ENCODE data around the gene DEPDC5. TPM values are rescaled to one million over a fixed set of nuclear protein-coding genes. Genes with fewer than 3 reads are reported as not detected.

DEPDC5 gene
- total RNA-seq, 1 donor from 2014 or later, result 39.5 TPM

DNA sequence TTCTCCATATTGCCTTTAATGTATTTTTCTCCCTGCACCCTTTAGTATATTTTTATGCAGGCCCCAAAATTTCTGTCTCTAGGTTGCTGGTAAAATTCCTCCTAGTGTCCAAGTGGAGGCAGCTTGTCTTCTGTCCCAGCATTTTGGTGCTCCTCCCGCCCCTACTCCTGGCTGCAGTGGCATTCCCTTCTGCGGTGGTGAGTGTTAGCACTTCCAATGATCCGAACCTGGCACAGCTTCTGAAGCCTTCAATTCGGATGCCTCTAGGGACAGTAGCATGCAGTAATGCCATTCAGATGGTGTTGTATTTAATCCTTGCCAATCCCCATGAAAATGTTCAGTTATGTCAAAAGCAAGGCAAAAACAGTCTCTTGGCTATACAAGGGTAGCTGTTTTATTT, 196.4 kb downstream of the DEPDC5 start:
- Mint-ChIP-seq H3K27me3 (ENCODE audit: low read depth) (no peaks in the 10 kb centered on the region), H3K4me3 (peak overlapping the region; percentile 56), H3K36me3 (ENCODE audit: low read depth) (peaks cover 14% of the 10 kb centered on the region), H3K4me1 (peaks cover 36% of the 10 kb centered on the region), H3K27ac (ENCODE audit: unreplicated experiment) (no peak overlapping the region), H3K9me3 (no peaks in the 10 kb centered on the region)
- TF ChIP-seq, protein P1, sequence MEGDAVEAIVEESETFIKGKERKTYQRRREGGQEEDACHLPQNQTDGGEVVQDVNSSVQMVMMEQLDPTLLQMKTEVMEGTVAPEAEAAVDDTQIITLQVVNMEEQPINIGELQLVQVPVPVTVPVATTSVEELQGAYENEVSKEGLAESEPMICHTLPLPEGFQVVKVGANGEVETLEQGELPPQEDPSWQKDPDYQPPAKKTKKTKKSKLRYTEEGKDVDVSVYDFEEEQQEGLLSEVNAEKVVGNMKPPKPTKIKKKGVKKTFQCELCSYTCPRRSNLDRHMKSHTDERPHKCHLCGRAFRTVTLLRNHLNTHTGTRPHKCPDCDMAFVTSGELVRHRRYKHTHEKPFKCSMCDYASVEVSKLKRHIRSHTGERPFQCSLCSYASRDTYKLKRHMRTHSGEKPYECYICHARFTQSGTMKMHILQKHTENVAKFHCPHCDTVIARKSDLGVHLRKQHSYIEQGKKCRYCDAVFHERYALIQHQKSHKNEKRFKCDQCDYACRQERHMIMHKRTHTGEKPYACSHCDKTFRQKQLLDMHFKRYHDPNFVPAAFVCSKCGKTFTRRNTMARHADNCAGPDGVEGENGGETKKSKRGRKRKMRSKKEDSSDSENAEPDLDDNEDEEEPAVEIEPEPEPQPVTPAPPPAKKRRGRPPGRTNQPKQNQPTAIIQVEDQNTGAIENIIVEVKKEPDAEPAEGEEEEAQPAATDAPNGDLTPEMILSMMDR (conservative IDR thresholded peaks at IDR 0.05), result no peak
- no peak for DNase-seq (ENCODE audit: low read depth, low spot score)

DNA sequence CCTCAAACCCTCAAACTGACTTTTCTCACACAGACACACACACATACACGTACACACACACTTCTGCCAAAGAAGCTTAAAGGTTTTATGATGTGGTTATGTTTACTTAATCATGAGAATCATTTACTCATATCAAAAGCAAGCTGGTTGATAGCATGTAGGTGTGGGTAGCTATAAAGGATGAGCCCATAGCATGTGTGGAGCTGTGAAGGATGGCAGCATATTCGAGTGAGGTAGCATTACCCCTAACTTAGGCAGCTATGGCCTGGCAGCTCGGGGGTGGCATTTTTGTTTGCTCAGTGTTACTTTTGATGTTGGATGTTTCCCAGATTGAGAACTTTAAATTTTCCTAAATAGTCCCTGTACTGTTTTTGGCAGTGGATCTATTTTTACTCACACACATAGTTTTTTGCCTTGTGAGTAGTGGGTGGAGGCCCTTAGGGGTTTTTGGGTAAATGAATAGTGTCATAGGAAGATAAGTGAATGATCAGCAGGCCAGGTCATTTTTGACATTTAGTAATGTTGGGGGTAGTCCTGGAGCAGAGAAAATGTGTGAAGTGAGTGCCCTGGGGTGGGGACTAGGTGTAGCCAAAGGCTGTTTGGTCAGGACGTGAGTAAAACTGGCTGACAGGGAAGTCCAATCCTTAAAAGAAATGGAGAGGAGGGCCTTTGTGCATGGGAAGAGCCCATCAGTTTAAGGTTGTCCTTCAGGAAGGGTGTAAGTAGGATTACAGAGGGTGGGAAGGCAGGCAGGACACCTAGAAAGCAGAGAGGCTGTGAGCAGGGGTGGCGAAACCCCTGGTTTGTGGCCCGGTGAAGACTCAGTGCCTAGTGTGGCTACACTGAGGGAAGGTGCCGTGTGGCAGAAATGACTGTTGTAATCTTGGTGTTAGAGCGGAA, 197.6 kb downstream of the DEPDC5 start:
- H3K9me3 Mint-ChIP-seq, result no peaks in the 10 kb centered on the region
- TF ChIP-seq, protein P1 (conservative IDR thresholded peaks at IDR 0.05), result no peak
- no peaks in the 10 kb centered on the region for H3K27me3 Mint-ChIP-seq (ENCODE audit: low read depth)
- H3K4me3 Mint-ChIP-seq, result no peak overlapping the region
- H3K27ac Mint-ChIP-seq (ENCODE audit: unreplicated experiment), result no peak overlapping the region
- H3K36me3 Mint-ChIP-seq (ENCODE audit: low read depth), result peaks cover 22% of the 10 kb centered on the region
- peaks cover 36% of the 10 kb centered on the region for H3K4me1 Mint-ChIP-seq
- DNase-seq (ENCODE audit: low read depth, low spot score), result no peak

DNA sequence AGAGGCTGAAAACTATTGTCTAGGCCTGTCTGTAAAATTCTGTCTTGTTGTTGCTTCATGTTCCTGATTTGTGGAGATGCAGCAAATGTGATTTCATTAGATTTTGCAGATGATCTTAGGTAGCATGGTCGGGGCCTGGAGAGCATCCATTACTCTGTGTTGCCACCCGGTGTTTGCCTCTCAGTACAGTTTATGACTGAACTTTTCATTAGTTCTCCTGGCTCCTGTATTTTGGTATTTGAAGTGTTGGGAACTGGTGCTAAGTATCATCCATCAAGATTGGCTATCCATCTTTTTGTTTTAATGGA, 198.2 kb downstream of the DEPDC5 start:
- Mint-ChIP-seq H3K4me1 (peaks cover 34% of the 10 kb centered on the region), H3K4me3 (no peak overlapping the region), H3K27me3 (ENCODE audit: low read depth) (no peaks in the 10 kb centered on the region), H3K36me3 (ENCODE audit: low read depth) (peaks cover 26% of the 10 kb centered on the region), H3K9me3 (no peaks in the 10 kb centered on the region), H3K27ac (ENCODE audit: unreplicated experiment) (no peak overlapping the region)
- no peak for DNase-seq (ENCODE audit: low read depth, low spot score)
- TF ChIP-seq, protein P1 (conservative IDR thresholded peaks at IDR 0.05), result no peak

DNA sequence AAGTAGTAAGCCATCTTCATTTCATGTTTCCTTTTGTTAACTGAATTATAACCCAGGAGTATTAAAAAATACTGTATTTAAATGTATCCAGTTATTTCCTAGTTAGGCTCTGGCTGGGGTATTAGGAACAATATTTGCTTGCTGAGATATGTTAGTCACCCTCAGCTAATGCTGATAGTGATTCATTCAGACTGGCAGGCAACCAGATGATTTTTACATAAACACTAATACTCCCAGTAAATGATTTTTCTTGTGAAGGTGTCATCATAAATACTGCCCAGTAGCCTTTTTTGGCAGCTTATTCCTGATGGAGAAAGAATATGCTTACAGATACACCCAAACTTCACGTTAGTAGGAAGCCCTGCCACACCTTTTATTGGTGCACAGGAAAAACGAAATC, 198.7 kb downstream of the DEPDC5 start:
- TF ChIP-seq, protein P1 (conservative IDR thresholded peaks at IDR 0.05), result no peak
- Mint-ChIP-seq H3K36me3 (ENCODE audit: low read depth) (peaks cover 24% of the 10 kb centered on the region), H3K4me1 (peaks cover 30% of the 10 kb centered on the region), H3K9me3 (no peaks in the 10 kb centered on the region), H3K4me3 (no peak overlapping the region), H3K27me3 (ENCODE audit: low read depth) (no peaks in the 10 kb centered on the region), H3K27ac (ENCODE audit: unreplicated experiment) (no peak overlapping the region)
- no peak for DNase-seq (ENCODE audit: low read depth, low spot score)

- H3K4me3 Mint-ChIP-seq, result no peak overlapping the region
- H3K27ac Mint-ChIP-seq (ENCODE audit: unreplicated experiment), result no peak overlapping the region
- DNase-seq (ENCODE audit: low read depth, low spot score), result no peak
- TF ChIP-seq, protein P1 (conservative IDR thresholded peaks at IDR 0.05), result no peak
- no peaks in the 10 kb centered on the region for H3K27me3 Mint-ChIP-seq (ENCODE audit: low read depth)
- H3K9me3 Mint-ChIP-seq, result no peaks in the 10 kb centered on the region
- peaks cover 20% of the 10 kb centered on the region for H3K36me3 Mint-ChIP-seq (ENCODE audit: low read depth)
- peaks cover 23% of the 10 kb centered on the region for H3K4me1 Mint-ChIP-seq
These were observed 199.4 kb downstream of the DEPDC5 start for GRCh38 chr22:31953261-31953660.

All from neural crest cell (in vitro differentiated cells).